AG04449 (cell line): Measurements from ENCODE around the gene GRK2.

ENCODE experiments used
- CTCF ChIA-PET: fragments of 350-600 bp; formaldehyde crosslinking; extraction: SDS; loops from one replicate; lab custom pipeline; 2021; ENCODE audit warnings: antibody characterized with exemption; lab: Yijun Ruan, JAX
- POLR2A ChIA-PET: fragments of 400-600, 350-600 bp; formaldehyde crosslinking; extraction: SDS; loops from one replicate; lab custom pipeline; 2020; ENCODE audit warnings: antibody characterized with exemption, inconsistent platforms; lab: Yijun Ruan, JAX
- DNase-seq: peaks from one replicate; pipeline ENCODE4 v3.0.0-alpha.2; 2010; ENCODE audit warnings: low read depth, low spot score
- H3K4me3 ChIP-seq: 2 replicates; pipeline ENCODE4 v1.5.1; 2011; ENCODE audit warnings: low read depth, mild to moderate bottlenecking, control low read depth, low read length
- TF ChIP-seq, protein P1 (sequence below): IDR thresholded peaks from one replicate; pipeline ENCODE4 v1.5.1; 2011; ENCODE audit warnings: mild to moderate bottlenecking, moderate library complexity, low read length, control low read depth, inconsistent platforms; ENCODE audit not compliant: insufficient read depth; ENCODE audit errors: missing control alignments

GRK2 gene

DNA sequence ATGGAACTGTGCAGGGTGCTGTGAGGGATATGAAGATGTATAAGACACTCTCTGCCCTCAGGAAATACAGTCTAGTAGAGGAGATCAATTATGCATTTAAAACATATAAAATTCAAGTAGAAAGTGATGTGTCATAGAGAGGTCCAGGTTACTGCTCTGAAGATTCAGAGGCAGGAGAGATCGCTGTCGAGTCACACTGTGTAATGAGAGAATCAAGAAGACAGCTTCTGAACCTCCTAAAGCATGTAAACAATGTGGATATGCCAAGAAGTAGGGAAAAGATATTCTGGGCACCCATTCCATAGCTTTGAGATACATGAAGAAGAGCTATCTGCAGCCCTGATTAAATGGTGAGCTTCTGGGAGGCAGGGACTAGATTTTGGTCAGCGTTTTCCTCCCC, 53.7 kb downstream of the GRK2 start:
- TF ChIP-seq, protein P1, sequence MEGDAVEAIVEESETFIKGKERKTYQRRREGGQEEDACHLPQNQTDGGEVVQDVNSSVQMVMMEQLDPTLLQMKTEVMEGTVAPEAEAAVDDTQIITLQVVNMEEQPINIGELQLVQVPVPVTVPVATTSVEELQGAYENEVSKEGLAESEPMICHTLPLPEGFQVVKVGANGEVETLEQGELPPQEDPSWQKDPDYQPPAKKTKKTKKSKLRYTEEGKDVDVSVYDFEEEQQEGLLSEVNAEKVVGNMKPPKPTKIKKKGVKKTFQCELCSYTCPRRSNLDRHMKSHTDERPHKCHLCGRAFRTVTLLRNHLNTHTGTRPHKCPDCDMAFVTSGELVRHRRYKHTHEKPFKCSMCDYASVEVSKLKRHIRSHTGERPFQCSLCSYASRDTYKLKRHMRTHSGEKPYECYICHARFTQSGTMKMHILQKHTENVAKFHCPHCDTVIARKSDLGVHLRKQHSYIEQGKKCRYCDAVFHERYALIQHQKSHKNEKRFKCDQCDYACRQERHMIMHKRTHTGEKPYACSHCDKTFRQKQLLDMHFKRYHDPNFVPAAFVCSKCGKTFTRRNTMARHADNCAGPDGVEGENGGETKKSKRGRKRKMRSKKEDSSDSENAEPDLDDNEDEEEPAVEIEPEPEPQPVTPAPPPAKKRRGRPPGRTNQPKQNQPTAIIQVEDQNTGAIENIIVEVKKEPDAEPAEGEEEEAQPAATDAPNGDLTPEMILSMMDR, result no peak
- ChIA-PET CTCF (interaction anchor here (0.7 to 12.2 kb wide), 9 partner anchors 11 to 238 kb away, joined by 3 to 295 read pairs (median 10); partner anchors contain the start of genes GRK2 and POLD4), POLR2A (no interaction called here)
- DNase-seq, result peak; percentile 31
- no peak overlapping the region for H3K4me3 ChIP-seq

DNA sequence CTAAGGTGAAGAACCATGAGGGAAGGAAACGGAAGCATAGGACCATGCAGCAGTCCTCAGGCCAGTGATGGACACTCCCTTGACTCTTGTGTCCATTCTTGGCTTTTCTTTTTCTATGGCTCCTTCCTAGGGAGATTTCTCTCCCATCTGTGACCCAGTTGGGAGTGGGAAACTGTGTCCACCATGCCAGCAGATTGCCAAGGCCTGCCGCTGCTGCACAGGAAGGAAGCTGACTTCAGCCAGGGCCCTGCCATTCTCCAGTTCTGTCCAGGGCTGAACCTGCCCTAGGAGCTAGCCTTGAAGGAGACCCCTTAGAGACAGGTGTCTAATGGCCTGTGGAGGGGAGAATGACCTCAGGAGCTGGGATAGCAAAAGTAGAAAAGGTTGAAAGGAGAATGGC, 54.4 kb downstream of the GRK2 start:
- DNase-seq, result no peak
- CTCF ChIA-PET, result interaction anchor here (0.6 to 12.2 kb wide), 12 partner anchors 10 to 239 kb away, joined by 3 to 295 read pairs (median 7); partner anchors contain the start of genes GRK2 and POLD4
- H3K4me3 ChIP-seq, result no peak overlapping the region
- TF ChIP-seq, protein P1, result no peak
- POLR2A ChIA-PET, result no interaction called here

DNA sequence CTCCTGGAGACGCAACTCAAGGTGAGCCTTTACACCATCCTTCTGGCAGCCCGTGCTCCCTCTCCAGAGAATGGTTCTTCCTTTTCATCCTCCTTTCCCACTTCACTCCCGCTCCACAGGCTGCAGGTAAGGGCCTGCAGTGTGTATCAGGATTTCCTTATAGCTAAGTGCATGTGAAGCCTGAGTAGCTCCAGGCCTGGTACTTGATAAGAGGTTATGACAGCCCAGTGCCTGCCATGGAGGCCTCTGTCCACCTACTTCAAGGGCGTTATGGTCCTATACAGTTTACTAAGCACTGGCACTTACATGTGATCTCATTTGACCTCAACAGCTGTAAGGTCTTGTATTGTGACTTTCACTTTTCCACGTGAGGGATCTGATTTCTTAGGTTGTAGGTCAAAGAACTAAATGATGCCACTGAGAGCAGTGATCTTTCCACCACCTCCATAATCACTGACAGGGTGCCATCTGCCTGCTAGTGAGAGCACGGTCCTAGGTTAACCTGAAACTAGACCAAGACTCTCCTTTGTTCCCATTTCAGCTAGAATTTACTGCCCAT, 55.1 kb downstream of the GRK2 start:
- CTCF ChIA-PET, result interaction anchor here (0.6 to 12.2 kb wide), 9 partner anchors 10 to 61 kb away, joined by 3 to 295 read pairs (median 12); partner anchors contain the start of genes GRK2 and POLD4
- TF ChIP-seq, protein P1, result no peak
- POLR2A ChIA-PET, result no interaction called here
- H3K4me3 ChIP-seq, result no peak overlapping the region
- DNase-seq, result no peak

DNA sequence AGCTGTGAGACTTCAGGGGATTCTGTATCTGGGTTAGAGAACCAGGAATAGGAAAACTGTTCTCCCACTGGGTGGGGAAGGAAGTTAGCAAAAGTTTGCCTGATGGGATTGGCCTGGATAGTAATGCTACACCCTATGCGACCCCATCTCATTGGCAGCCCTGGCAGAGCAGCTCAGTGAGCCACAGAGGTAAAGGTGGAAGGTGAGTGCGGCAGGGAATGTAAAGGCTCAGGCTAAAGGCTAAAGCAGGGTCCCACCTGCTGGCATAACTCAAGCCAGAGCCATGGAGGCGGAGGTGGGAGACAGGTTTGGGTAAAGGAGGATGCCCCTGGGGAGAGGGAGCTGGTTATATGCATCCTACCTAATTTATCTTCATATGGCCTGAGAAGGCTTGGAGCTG, 55.8 kb downstream of the GRK2 start:
- DNase-seq, result no peak
- ChIA-PET CTCF (interaction anchor here (2.2 to 12.2 kb wide), 6 partner anchors 9 to 60 kb away, joined by 9 to 295 read pairs (median 49); partner anchors contain the start of genes GRK2 and POLD4), POLR2A (no interaction called here)
- H3K4me3 ChIP-seq, result no peak overlapping the region
- TF ChIP-seq, protein P1, result no peak

DNA sequence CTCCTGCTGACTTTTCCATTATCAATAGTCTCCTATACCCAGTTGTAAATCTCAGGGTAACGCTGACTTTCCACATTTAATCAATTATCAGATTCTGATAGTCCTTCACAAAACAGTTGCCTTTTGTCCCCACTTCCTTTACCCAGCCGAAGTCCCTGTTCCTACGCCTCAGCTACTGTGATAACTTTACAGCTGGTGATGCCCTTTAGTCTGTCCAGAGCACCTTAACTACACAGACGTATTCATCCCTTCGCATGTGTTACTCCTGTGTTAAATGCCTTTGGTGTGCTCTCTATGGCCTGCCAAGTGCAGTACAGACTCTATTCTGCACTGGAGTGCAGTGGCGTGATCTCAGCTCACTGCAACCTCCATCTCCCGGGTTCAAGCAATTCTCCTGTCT, 57.3 kb downstream of the GRK2 start:
- TF ChIP-seq, protein P1, result no peak
- POLR2A ChIA-PET, result no interaction called here
- H3K4me3 ChIP-seq, result no peak overlapping the region
- no peak for DNase-seq
- CTCF ChIA-PET, result interaction anchor here (1.1 to 12.2 kb wide), 6 partner anchors 22 to 241 kb away, joined by 3 to 295 read pairs (median 49); partner anchors contain the start of genes GRK2 and POLD4

DNA sequence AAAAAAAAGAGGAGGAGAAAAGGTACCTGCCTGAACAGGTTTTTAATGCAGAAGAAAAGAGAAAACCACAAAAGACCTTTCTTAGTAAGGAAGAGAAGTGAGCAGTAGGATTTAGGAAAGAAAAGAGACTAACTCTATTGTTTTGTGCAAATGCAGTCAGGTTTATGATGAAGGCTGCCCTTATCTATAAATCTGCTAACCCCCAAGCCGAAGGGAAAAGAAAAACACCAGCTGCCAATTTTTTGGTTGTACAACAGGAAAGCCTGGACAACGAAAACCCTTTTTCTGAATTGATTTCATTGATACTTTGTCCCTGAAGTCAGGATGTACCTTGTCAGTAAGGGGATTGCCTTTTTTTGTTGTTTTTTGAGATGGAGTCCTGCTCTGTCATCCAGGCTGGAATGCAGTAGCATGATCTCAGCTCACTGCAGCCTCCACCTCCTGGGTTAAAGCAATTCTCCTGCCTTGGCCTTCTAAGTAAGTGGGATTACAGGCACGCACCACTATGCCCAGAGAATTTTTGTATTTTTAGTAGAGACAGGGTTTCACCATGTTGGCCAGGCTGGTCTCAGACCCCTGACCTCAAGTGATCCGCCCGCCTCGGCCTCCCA, 65.9 kb downstream of the GRK2 start:
- no peak overlapping the region for H3K4me3 ChIP-seq
- ChIA-PET POLR2A (no interaction called here), CTCF (interaction anchor here (1.3 to 18.9 kb wide), 8 partner anchors 11 to 70 kb away, joined by 3 to 224 read pairs (median 8); partner anchors contain the start of gene POLD4)
- TF ChIP-seq, protein P1, result no peak
- no peak for DNase-seq
